HG03342 (cell line): ENCODE data around the gene CELSR1.
"Not testable (repeated sequence)": the region's sequence is repeated elsewhere in the genome, so short reads cannot be mapped to it uniquely, and the experiment has no call there.

Experiments
- ATAC-seq: cut with Tn5 transposase; IDR thresholded peaks from one replicate; pipeline ENCODE4 v1.9.1; 2021; ENCODE audit warnings: mild to moderate bottlenecking, moderate library complexity; ENCODE audit not compliant: unreplicated experiment

Gene CELSR1

DNA sequence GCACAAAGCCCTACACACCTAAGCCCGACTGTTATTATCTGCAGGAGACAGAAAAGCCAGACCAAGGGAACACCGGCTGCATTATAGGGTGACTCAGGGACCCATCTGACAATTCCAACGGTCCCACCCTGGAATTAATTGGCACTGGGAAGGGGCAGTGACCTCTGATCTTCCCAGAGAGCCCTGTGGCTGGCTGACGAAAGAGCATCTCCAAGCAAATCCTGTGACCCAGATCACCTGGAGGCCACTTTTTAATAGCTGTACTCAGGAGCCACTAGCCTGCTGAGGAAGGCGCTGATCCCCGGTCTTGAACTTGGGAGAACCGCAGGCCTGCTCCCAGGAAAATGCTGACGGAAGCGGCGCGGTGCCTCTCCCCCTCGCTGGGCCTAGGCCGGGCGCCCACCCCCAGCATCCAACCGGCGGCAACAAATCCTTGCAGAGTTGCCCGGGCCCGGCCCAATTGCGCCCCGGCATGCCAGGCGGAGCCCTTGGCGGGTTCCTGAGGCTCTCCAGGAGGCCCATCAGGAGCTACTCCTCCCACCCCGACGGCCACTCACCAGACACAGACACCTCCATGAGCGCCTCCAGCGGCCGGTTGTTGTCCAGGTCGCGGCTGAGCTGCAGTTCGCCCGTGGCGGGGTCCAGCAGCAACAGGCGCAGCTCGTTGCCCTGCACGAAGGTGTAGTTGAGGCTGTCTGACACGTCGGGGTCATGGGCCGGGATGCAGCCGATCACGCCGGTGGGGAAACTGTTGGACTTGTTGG, 4.2 kb downstream of the CELSR1 start:
- ATAC-seq: no peak

DNA sequence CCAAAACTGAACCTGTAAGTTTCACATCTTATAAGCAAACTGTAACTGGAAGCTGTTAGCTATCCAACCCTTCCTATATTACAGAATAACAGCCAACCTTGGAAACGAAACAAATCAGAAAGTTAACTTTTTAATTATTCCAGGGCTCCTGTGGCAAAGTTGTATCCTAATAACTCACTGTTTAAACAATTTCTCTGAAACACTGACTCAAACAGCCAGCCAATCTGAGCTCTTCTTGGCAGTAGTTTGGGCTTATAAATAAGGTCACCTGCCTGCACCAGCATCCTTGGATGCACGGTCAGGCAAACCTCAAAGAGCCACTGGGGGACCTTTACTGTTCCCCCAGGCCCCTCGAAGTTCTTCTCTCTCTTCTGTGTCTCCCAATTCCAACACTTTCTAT, 5.0 kb downstream of the CELSR1 start:
- no peak for ATAC-seq

DNA sequence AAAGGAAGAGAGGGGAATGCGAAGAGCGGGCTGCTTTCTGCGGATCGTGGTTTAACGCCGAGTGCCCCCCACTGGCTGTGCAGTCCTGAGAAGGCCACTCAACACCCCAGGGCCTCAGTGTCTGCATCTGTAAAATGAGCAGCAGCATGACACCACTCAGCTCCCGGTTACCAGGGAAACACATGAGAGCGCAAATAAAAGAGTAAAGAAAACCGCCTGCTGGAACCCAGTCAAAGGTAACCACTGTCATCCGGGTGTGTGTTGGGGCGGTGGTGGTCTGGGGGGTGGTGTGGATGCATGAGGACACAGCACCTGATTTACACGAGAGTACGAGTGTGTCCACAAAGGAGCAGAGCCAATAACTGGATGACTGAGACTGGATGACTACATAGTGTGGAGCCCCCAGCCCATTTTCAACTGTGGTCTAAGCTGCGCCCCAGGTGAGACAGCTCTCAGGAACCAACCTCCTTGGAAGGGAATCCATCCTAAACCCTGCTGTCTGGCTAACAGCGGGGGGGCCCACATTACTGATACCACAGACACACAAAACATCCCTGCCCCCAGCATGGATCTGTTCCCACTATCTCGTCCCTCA, 5.7 kb downstream of the CELSR1 start:
- no peak for ATAC-seq

DNA sequence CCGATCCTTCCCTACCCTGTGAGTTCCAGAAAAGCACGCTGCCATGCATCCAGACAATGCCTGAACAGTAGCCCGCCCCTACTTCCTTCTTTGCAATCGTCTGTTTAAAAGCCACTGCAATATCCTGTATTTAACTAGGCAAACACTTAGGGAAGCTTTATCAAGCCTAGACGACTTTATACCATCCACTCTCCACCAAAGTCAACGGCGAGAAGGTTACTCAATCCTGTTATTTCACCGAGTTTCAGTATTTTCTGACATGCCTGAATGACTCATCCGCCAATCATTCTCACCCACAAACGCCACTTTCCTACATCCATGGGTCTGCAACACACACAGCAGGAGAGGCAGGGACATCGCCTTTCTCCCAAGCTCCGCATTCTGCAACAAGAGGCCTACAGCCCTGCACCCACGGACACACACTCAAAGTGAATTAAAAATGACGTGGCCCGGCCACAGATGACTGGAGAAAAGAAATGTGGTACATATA, 9.3 kb downstream of the CELSR1 start:
- ATAC-seq: no peak

DNA sequence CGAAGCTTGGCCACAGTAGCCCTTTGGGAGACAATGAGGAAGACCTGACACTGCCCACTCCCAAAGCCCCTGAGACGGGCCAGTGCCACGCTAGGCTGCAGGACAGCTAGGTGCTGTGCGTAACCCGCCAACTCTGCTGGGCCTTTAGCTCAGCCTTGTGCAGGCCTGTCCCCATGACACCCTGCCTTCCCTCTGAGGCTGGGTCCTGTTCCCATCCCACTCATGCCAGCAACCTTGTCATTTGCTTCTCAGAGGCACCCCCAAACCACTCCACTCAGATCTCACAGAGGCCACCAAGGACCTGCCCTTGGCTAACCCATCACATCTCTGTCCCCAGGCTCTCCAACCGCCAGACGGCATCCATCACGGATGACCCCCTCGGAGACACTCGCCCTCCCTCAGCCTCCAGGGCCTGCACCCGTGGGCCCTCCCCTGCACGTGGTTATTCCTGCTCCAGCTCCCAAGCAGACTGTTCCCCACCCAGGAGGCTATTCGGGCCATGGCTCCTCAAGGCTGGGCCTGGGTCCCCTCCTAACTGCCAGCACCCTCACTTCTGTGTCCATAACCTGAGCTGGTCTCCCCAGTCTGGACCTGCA, 11.1 kb downstream of the CELSR1 start:
- ATAC-seq: no peak

DNA sequence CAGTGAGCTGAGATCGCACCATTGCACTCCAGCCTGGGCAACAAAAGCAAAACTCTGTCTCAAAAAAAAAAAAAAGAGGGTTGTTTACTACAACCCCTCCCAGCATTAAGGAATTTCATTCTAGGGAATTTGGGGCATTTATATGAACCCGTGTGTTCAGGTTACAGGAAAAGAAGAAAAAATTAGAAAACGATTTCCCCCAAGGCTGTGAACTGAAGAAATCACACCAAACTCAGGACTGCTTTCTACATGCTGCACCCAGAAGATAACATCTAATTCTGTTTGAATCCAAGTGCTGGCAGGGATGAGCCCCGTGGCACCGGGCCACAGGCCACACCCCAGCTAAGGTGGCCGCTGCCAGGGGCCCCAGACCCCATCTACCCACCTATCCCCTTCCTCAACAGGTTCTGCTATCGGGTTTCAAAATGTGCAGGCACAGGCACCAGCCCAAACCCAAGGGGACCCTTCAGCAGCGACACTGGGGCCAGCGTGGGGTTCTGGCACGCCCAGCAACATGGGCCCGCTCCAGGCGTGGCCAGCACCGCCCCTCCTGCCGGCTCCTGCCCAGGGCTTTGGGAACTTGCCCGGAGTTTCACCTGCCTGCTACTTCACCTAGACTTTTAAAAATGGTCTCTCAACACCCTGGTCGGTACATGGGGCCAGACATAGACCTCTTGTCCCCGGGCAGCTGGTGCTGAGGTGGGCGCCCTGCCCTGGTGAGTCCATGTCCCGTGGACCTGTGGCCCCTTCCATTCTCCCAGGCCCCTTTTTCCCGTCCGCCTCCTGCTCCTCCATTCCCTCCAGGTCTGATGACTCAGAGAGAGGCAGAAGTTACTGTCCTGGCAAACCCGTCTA, 11.8 kb downstream of the CELSR1 start:
- ATAC-seq: no peak

DNA sequence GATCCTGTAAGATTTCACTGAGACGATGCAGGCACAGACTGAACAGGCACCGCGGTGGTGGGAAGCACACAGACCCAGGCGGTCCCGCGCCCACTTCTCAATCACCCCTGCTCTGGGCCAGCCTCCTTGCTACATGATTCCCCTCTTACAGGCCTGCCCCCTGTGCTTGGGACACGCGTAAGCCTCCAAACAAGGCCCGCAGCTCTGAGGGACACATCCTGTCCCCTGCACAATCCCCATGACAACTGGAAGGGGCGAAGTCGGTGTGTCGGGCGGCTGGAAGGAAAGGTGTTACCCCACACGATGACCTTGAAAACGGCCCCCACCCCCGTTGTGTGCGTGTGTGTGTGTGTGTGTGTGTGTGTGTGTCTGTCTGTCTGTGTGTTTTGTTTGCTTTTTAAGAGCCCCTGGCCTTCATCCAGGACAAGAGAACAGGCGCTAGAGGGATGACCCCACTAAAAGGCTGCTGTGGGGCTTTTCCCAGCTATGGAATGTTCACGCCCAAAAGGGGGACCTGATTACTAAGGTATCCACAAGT, 13.1 kb downstream of the CELSR1 start:
- no peak for ATAC-seq

DNA sequence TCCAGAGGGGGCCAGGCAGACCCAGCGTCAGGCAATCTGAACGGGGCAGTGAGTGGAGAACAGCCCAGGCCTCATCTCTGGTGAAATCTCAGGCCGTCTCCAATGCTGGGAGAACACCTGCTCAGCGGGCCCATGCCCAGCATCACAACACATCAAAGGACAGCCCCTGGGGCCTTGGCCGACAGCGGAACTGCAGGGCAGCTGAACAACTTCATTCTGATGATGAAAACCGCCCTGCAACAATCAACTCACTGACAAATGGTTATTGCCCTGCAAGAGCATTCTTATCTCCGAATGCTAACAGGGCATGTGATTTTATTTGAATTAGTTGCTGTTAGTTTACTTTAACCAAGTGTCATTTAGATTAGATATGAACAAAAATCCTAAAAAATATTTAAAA, 14.6 kb downstream of the CELSR1 start:
- no peak for ATAC-seq

DNA sequence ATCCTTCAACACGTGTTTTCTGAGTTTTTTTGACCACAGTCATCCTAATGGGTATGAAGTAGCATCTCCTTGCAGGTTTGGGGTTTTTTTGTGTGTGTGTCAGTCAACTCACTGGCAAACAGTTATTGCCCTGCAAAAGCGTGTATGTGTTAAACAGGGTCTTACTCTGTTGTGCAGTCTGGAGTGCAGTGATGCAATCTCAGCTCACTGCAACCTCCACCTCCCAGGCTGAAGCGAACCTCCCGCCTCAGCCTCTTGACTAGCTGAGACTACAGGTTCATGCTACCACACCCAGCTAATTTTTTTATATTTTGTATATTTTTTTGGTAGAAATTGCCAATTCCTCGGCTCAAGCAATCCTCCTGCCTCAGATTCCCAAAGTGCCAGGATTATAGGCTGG, 15.4 kb downstream of the CELSR1 start:
- ATAC-seq: no peak

DNA sequence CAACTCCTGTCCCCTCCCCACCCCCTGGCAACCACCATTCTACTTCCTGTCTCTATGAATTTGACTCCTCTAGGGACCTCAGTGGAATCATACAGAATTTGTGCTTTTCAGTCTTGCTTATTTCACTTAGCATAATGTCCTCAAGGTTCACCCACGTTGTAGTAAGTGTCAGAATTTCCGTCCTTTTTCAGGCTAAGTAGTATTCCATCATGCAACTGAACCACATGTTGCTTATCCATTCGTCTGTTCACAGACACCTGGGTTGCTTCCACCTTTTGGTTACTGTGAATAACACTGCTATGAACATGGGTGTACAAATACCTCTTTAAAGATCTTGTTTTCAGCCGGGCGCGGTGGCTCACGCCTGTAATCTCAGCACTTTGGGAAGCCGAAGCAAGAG, 16.5 kb downstream of the CELSR1 start:
- no peak for ATAC-seq

DNA sequence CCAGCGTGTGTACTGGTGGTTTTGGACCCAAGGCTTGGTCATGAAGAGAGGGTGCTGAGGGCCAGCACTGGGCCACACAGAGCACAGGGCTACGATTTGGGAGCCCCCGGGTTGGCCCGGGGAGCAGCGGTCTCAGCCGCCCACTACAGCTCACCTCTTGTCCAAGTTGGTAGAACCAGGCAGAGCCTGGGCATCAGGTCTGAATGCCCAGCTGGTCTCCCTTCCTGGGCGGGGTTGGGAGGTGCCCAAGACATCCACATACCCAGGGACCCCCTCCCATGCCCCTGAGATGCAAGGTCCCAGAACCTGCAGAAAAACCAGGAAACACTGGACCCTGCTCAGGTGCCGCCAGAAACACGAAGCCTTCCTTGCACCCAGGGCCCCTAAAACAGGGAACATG, 18.0 kb downstream of the CELSR1 start:
- ATAC-seq: no peak

DNA sequence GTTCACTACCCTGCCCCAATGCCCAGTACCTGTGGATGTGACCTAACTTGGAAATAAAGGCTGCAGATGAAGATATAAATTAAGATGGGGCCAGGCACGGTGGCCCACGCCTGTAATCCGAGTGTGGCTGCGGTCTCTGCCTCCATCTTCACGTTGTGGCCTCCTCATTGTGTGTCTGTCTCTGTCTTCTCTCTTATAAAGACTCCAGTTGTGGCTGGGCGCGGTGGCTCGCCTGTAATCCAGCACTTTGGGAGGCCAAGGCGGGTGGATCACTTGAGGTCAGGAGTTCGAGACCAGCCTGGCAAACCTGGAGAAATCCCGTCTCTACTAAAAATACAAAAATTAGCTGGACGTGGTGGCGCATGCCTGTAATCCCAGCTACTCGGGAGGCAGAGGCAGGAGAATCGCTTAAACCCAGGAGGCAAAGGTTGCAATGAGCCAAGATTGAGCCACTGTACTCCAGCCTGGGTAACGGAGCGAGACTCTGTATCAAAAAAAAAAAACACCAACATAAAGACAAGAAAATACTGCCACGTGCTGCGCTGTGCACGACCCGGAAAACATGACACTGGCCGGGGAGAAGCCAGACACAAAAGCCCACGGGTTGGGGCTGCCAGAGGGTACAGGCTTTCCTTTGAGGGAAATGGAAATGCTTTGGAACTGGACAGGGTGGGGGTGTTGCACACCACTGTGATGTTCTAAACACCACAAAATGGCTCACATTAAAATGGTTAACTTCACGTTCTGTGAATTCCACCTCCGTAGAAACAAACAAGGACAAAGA, 18.7 kb downstream of the CELSR1 start:
- ATAC-seq: no peak

DNA sequence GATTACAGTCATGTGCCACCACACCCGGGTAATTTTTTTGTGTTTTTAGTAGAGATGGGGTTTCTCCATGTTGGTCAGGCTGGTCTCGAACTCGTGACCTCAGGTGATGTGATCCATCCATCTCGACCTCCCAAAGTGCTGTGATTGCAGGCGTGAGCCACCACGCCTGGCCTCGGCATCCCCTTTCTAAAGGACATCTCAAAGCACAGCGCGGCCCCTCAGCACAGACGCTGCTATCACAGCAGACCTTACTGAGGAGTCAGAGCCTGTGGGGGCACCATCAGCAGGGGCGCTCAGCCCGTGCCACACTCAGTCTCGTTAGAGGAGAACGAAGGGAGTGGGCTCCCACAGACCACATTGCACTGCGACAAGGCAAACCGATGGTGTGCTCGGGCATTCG, 19.4 kb downstream of the CELSR1 start:
- no peak for ATAC-seq

DNA sequence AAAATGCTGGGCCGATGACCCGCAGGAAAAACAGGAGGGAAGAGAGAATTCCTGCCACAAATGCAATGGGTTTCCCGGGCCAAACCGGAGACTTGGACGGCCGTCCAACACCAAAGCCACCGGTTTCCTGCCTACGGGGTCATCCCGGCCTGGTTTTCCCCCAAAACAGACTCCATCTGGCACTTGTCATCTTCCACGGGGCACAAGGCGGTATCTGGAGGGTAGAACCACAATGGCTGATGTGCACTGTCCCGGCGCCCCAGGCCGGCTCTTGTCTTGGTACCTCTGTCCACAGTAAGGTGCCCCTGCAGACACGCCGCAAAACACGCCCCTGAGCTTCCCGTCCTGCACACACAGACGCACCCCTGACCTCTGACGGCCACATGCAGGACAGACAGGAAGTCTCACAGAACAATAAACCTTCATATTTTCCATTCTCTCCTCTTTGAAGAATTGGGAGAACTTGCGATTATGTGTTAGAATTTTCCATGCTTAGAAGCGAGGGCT, 20.1 kb downstream of the CELSR1 start:
- ATAC-seq: no peak

DNA sequence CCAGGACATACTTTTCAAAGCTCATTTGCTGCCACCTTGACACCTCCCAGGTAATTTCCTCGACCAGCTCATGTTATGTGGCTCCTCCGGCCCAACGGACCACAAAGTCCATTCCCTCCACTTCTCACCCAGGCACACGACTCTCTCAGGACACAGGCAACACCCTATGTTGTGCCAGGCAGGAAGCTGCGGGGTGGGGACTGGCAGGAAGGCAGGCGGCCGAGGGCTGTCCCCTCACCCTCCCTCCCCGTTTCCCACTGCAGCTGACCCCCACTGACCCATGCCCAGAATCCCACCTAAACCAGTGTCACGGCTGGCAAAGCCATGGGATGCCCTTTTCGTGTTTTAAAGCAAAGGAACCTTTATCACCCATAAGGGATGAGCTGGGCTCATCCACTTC, 20.8 kb downstream of the CELSR1 start:
- ATAC-seq: no peak

DNA sequence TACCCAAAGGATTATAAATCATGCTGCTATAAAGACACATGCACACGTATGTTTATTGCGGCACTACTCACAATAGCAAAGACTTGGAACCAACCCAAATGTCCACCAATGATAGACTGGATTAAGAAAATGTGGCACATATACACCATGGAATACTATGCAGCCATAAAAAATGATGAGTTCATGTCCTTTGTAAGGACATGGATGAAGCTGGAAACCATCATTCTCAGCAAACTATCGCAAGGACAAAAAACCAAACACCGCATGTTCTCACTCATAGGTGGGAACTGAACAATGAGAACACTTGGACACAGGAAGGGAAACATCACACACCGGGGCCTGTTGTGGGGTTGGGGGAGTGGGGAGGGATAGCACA, 21.3 kb downstream of the CELSR1 start:
- ATAC-seq: not testable (repeated sequence)

DNA sequence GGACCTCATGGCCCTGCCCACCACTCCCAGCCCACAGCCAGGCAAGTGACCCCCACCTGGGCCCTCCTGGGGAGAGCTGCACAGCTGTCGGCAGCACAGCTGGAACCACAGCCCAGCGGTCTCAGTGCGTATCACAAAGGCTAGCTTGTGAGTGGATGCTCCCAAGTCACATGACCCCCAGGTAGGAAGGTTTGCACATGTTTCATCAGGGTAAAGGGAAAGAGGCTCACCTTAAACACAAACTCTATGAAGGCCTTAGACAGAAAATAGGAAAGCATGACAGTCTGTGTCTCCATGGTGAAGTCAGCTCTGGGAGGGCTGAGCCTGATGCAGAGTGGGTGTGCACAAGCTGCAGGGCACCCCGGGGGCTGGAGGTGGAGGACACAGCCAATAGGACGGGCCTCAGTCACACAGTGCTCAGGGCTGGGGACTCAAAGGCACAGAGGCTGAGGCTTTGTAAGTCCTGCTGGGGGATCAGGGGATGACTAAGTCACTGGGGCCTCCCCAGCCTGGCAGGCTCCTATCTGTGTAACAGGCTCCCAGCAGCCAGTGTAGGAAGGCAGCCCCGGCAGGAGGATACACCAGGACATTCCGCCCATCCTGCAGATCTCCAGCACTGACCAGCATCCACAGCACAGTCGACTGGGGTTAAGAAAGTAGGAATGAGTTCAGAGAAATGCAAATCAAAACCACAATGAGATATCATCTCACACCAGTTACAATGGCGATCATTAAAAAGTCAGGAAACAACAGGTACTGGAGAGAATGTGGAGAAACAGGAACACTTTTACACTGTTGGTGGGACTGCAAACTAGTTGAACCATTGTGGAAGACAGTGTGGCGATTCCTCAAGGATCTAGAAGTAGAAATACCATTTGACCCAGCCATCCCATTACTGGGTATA, 22.0 kb downstream of the CELSR1 start:
- no peak for ATAC-seq

DNA sequence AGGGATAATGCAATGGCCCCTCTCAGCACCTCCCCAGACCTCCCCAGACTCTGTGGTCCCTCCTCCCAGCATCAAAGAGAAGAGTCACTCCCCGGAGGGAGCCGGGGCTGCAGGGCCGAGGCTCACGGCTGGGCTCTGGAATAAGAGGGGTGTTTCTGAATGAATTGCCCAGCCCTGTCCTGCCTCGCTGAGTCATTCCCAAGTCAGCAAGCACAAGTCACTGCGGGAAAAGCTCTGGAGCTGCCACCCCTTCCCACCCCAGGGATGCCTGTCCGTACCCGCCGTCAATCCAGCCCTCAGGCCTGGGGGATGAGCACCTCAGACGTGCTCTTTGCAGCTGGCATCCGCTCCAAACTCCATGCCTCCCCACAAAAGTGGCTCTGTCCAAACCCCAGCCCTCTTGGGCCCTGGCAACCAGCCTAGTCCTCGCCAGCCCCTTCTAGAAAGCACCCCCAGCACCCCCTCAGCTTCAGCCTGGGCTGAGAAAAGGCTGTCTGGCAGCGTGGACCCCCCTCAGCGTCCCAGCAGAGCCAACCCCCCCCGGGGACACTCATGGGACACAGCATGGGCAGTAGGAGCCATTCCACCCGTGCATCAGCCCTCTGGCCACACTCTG, 22.7 kb downstream of the CELSR1 start:
- no peak for ATAC-seq
